DMS53 (cell line): ENCODE measurements around the gene WDR37.
"Not testable (repeated sequence)": the region's sequence is repeated elsewhere in the genome, so short reads cannot be mapped to it uniquely, and the experiment has no call there.

Experiments
- DNase-seq: peaks from one replicate; lab custom pipeline; 2025; lab: John Stamatoyannopoulos, UW

Gene WDR37

GRCh38 chr10:1043532-1043995, 12.6 kb upstream of the WDR37 start:
- no peak for DNase-seq

- no peak for DNase-seq
These were observed 12.0 kb upstream of the WDR37 start for GRCh38 chr10:1044146-1044545.

- DNase-seq: no peak
These were observed 11.2 kb upstream of the WDR37 start for GRCh38 chr10:1044964-1045363.

- no peak for DNase-seq
These were observed 10.8 kb upstream of the WDR37 start for GRCh38 chr10:1045415-1045814.

- DNase-seq: peak; percentile 65
These were observed 8.2 kb upstream of the WDR37 start for GRCh38 chr10:1047937-1048336.

- peak; percentile 76 for DNase-seq
These were observed 7.8 kb upstream of the WDR37 start for GRCh38 chr10:1048349-1048731.

GRCh38 chr10:1048732-1049424, 7.3 kb upstream of the WDR37 start, which contains the start of gene IDI1:
Gene IDI1, minus strand, starts transcription at chr10:1049119. Its CDS starts 116 bp downstream, at chr10:1049003.
- peak; percentile 100 for DNase-seq

- no peak for DNase-seq
These were observed 6.7 kb upstream of the WDR37 start for GRCh38 chr10:1049425-1049958.

GRCh38 chr10:1050145-1050544, 6.0 kb upstream of the WDR37 start:
- peak; percentile 64 for DNase-seq

- DNase-seq: peak; percentile 90
These were observed 5.6 kb upstream of the WDR37 start for GRCh38 chr10:1050554-1050953.

- DNase-seq: no peak
These were observed 1.5 kb upstream of the WDR37 start for GRCh38 chr10:1054684-1055083.

GRCh38 chr10:1057106-1057657, 997 bp downstream of the WDR37 start:
- DNase-seq: peak; percentile 34

- no peak for DNase-seq
These were observed 1.8 kb downstream of the WDR37 start for GRCh38 chr10:1058017-1058416.

GRCh38 chr10:1059902-1060301, 3.7 kb downstream of the WDR37 start:
- DNase-seq: no peak

GRCh38 chr10:1061930-1062774, 6.0 kb downstream of the WDR37 start:
- no peak for DNase-seq

- DNase-seq: no peak
These were observed 7.2 kb downstream of the WDR37 start for GRCh38 chr10:1063232-1063865.

- no peak for DNase-seq
These were observed 8.7 kb downstream of the WDR37 start for GRCh38 chr10:1064964-1065247.

GRCh38 chr10:1066734-1067133, 10.5 kb downstream of the WDR37 start:
- not testable (repeated sequence) for DNase-seq

- DNase-seq: no peak
These were observed 12.5 kb downstream of the WDR37 start for GRCh38 chr10:1068380-1069361.

GRCh38 chr10:1070919-1071318, 14.7 kb downstream of the WDR37 start:
- no peak for DNase-seq
